Measurements from ENCODE around the gene MED7.

DNA sequence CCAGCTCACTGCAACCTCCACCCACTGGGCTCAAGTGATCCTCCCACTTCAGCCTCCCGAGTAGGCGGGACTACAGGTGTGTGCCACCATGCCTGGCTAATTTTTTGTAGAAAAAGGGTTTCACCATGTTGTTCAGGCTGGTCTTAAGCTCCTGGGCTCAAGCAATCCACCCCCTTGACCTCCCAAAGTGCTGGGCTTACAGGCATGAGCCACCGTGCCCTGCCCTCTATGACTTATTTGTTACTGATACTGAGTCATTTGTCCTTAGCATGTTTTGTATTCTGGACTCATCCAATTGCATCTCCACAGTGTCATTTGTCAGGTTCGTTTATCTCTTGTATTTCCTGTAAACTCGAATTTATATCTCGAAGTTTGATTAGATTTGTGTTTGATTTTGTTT, 35.3 kb upstream of the MED7 start:
- TF ChIP-seq, protein P1, sequence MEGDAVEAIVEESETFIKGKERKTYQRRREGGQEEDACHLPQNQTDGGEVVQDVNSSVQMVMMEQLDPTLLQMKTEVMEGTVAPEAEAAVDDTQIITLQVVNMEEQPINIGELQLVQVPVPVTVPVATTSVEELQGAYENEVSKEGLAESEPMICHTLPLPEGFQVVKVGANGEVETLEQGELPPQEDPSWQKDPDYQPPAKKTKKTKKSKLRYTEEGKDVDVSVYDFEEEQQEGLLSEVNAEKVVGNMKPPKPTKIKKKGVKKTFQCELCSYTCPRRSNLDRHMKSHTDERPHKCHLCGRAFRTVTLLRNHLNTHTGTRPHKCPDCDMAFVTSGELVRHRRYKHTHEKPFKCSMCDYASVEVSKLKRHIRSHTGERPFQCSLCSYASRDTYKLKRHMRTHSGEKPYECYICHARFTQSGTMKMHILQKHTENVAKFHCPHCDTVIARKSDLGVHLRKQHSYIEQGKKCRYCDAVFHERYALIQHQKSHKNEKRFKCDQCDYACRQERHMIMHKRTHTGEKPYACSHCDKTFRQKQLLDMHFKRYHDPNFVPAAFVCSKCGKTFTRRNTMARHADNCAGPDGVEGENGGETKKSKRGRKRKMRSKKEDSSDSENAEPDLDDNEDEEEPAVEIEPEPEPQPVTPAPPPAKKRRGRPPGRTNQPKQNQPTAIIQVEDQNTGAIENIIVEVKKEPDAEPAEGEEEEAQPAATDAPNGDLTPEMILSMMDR (IDR thresholded peaks at IDR 0.05; ENCODE audit: low read depth, low read length) = no peak
- no peak for TF ChIP-seq EZH2phosphoT487 (IDR thresholded peaks at IDR 0.05; ENCODE audit: low read depth)
